Measurements from ENCODE around the gene MCRS1. TPM values are rescaled to one million over a fixed set of nuclear protein-coding genes. Genes with fewer than 3 reads are reported as not detected.
"Not testable (repeated sequence)": the region's sequence is repeated elsewhere in the genome, so short reads cannot be mapped to it uniquely, and the experiment has no call there.

MCRS1 gene, protein sequence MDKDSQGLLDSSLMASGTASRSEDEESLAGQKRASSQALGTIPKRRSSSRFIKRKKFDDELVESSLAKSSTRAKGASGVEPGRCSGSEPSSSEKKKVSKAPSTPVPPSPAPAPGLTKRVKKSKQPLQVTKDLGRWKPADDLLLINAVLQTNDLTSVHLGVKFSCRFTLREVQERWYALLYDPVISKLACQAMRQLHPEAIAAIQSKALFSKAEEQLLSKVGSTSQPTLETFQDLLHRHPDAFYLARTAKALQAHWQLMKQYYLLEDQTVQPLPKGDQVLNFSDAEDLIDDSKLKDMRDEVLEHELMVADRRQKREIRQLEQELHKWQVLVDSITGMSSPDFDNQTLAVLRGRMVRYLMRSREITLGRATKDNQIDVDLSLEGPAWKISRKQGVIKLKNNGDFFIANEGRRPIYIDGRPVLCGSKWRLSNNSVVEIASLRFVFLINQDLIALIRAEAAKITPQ
- 50.7 TPM for polyA plus RNA-seq (2013, experiment 1 of 2; ENCODE audit: insufficient read length)
- 53.1 TPM for polyA plus RNA-seq (2013, experiment 2 of 2; ENCODE audit: insufficient read length)

DNA sequence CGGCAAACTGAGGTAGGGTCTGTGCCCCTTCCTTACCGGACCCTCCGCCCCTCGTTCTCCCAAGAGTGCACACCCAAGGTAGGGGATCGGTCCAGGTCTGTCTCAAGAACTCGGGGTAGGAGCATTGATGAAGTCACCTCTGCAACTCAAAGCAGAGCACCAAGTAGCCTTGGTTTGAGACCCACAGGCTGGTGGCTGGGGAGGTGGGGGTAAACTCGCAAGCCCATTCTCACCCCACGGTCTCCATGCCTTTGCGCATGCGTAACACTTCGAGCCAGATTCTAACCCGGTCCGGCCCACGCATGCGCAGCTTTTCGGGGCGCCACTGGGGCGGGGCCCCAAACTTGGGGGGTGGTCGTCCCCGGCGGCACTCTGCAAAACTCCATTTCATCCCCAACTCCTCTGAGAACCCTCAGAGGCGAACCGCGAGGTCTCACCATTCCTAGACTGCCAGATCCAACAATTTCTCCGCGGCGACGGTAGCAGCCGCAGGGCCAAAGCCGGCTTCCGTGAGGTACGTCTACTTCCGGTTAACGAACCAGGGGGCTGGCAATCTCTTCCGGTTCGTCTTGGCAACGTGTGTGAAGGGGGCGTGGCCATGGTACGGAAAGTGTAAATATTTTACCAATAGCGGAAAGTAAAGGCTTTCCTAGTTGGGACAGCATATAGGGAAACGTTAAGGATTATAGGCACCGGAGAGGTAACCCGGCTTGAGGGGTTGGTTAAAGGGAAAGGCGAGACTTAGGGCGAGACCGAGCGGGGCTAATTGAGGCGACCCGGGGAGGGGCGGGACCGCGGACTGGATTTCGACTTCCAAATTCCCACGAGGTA is at the start of gene MCRS1:
MCRS1 (minus strand) TSS at position 532 of the 831 bp plus-strand sequence. CDS start 1,411 bp downstream, outside the sequence.
- DNase-seq: peak; percentile 91

GRCh38 chr12:49616533-49617219 is 48.7 kb upstream of the MCRS1 start:
- DNase-seq: no peak

- no peak for DNase-seq
Measured at GRCh38 chr12:49615725-49616124, 47.8 kb upstream of the MCRS1 start.

GRCh38 chr12:49612210-49612609 is 44.3 kb upstream of the MCRS1 start:
- DNase-seq: no peak

GRCh38 chr12:49610785-49611184 is 42.8 kb upstream of the MCRS1 start:
- DNase-seq: not testable (repeated sequence)

DNA sequence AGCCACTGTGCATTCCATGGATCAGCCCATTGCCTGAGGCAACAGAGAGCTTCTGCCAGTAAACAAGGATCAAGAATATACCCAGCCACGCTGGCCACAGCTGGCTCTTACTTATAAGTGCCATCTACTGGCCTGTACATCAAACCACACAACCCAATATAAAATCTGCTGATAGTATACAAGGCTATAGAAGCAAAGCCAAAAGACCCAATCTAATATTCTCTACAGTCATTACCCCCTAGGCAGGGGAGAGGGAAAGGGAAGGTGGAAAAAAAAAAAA is 41.9 kb upstream of the MCRS1 start:
- no peak for DNase-seq

DNA sequence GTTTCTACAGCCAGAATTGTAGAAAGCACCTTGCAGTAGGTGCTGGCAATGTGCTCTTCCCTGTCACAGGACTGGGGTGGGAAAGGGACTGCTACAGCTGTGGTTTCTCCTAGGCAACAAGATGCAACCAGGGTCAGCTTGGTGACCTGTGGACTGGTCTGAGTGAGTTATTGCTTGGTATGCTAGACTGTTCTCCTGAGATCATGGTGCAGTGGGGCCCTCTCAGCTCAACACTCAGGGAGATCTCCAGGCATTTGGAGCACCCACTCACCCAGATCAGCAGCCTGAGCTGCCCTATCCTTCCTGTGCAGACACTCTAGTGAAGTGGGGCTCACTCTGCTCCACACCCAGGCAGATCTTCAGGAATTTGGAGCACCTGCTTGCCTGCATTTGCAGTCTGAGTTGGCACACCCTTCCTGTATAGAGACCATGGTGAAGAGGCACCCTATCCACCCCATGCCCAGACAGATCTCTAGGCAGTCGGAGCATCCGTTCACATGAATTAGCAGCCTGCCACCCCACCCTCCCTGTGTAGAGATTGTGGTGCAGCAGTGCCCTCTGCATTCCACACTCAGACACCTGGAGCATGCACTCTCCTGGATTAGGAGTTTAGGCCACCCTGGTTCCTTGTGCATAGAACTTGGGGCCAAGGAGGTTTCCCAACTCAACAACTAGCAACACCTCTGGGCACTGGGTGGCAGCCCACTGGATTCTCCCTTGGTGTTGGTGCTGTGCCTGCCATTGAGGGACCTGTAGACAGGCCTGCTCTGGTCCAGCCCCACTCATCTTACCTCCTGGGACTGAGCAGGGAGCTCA is 41.3 kb upstream of the MCRS1 start:
- no peak for DNase-seq

DNA sequence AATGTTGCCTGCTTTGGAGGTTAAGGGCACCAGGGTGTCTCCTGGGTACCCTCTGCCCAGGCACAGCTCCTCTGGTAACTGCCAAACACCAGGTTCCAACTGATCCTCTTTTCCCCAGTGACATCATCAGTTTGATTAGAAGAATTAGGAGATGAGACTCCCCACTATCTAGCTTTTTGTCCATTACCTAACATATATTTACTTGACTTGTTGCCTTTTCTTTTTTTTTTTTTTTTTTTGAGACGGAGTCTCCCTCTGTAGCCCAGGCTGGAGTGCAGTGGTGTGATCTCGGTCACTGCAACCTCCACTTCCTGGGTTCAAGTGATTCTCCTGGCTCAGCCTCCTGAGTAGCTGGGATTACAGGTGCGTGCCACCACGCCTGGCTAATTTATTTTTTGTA is 37.6 kb upstream of the MCRS1 start, which contains the start of gene FAM186B:
FAM186B (minus strand) TSS at position 101 of the 400 bp plus-strand sequence. CDS start 162 bp downstream, outside the sequence.
- DNase-seq: not testable (repeated sequence)

- no peak for DNase-seq
Measured at GRCh38 chr12:49604856-49605255, 36.9 kb upstream of the MCRS1 start.

- DNase-seq: no peak
Measured at GRCh38 chr12:49603721-49604120, 35.8 kb upstream of the MCRS1 start.

DNA sequence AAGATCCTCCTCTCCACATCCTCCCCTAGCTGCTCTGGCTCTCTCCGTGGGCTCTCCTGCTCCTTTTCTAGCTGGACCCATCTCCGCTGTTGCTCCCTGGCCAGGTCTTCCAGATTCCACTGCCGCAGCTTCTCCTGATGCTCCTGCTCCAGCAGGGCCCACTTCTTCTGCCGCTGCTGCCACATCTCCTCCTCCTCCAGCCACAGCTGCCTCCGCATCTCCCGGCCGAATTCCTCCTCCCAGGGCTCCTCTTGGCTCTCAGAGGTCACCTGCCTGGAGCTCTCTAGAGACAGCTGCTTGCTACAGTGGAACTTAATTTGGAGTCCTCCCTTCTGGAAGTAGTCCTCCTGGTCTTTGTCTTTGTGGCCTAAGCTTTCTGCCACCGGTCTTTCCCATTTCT is 32.0 kb upstream of the MCRS1 start:
- DNase-seq: no peak

DNA sequence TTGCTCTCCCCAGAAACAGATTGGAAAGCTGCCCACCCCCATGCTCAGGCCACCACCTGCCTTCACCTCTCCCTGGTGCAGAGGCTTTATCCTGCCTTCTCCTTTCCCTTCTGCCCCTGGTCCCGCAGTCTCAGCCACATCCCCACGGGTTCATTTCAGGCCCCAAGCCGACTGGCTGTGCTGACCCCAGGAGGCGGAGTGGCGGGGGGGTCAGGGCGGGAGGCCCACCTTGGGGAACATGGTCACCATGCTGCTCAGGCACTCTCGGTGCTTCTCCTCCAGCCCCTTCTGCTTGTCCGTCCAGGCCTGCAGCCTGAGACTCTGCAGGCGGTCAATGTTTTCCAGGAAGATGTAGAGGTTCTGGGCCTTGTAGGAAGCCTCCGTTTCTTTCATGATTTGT is 30.6 kb upstream of the MCRS1 start:
- DNase-seq: no peak

DNA sequence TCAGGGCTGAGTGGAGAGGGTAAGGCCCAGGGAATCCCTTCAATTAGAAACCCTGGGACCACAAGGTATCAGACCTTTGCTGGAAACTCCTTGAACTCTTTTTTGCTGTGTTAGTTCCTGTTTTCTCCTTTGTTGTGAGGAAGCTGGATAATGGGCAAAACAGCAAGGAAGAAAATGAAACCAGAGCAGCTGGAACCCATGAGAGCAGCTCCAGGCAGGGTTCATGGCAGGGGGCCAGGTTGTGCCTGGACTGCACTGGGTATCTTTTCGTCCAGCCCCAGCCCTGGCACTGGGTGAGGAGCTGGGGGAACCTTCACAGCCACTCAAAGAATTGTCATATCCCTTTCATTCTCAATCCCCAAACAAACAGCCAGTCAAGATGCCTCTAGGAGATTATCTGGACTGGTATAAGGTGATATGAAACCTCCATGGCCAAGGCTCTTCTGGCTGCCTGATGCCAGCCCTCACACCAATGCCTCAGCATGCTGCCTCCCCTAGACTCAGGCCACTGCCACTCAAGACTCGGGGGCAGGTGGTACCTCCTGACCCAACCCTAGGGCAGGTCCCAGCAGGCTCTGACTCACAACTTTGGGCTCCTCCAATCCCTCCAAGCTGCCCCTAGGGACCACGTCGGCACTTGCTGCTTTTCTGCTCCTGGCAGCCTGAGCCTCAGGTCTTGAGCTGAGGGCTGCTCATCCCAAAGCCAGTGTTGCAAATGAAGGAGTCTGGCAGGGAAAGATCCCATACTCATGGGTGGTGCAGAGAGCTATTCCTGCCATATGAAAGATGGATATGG is 21.0 kb upstream of the MCRS1 start:
- DNase-seq: no peak

DNA sequence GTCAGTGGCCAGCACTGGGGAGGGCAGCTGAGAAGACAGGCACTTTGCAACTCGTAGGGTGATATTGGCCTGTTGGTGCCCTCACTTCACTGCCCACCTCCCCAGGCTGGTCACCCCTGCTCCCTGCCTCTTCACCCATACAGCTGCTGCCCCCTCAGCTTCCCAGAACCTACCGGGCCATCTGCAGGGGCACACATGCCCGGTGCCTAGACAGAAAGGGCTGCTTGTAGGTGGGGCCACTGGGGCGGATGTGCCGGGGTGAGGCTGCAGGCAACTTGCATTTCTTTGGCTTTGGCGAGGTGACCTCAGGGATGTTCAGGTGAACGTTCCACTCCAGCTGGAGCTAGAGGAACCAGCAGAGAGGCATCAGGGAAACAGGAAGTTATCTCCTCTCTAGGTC is 20.3 kb upstream of the MCRS1 start:
- DNase-seq: no peak

GRCh38 chr12:49587174-49587908 is 19.4 kb upstream of the MCRS1 start:
- DNase-seq: no peak

GRCh38 chr12:49585477-49586459 is 17.8 kb upstream of the MCRS1 start:
- DNase-seq: no peak

DNA sequence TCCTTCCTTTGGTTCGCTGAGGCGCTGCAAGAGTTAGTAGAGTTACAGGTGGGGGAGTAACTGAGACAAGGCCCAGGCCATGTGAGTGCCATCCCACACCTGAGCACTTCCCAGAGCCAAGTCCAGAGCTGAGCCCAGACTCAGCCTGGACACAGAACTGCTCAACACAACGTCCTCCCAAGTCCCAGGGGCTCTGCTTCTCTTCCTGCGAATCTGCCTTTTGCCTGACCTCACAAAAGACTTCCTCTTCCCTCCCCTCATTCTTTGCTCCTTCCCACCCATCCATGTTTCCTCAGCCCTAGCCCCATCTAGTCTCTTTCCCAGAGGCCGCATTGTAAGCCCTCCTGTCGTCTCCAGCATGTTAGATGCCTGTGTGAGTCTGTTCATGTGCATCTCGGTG is 16.6 kb upstream of the MCRS1 start:
- no peak for DNase-seq

DNA sequence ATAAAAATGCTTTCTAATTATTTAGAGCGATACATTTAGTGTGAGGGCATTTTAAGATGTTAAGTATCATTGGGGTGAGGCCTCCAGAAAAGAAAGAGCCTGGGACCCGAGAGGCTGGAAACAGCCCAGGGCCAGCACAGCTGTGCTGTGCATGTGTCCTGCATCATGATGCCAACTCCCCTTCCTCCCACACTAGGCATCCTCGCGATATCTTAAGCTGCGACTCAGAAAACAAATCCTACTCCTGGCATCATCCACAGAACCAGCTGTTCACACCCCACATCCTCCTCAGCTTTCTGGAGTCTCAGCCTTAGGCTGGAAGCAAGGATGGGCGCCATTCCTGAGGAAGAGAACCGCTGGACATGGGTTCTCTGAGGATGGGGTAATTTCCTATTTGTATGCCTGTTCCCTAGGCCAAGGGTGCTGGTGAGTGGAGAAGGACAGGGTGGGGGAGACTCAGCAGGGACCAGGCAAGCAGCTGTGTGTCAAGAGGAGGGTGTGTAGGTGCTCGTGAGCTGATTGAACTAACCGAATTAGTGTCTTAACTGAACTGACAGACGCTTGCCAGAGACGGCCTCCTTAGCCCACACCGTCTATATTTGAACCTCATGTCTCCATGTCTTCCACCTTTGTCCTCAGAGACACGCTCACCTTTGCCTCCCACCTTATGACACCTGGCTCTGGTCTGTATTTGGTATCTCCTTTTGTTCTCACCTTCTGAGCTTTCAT is 15.6 kb upstream of the MCRS1 start:
- DNase-seq: peak; percentile 18

Measured in fibroblast of skin of abdomen (primary cell).